ENCODE data around the gene CXCL1.

The CXCL1 gene

GRCh38 chr4:73869130-73870055 is at the start of gene CXCL1:
CXCL1 (plus strand) TSS chr4:73869393; CDS start chr4:73869471, 78 bp downstream.
- Histone ChIP-seq H3K27me3 (ENCODE audit: insufficient read depth, insufficient read length) (peaks cover 22% of the 10 kb centered on the region), H3K4me3 (ENCODE audit: insufficient read length, low read depth) (peak within 1 kb of the TSS; percentile 50), H3K9me3 (ENCODE audit: insufficient read depth, low read length) (no peaks in the 10 kb centered on the region), H3K9ac (ENCODE audit: insufficient read length, low read depth) (peak within 1 kb of the TSS; percentile 50), H3K4me1 (ENCODE audit: insufficient read depth, insufficient read length) (no peaks in the 10 kb centered on the region), H3K36me3 (ENCODE audit: insufficient read depth, insufficient read length, low read length) (no peaks in the 10 kb centered on the region)
- no peak for DNase-seq (ENCODE audit: low read depth, low spot score)
- TF ChIP-seq SUZ12 (IDR thresholded peaks at IDR 0.05; ENCODE audit: extremely low read depth, insufficient read depth, insufficient read length) (no peak), YY1 (IDR thresholded peaks at IDR 0.05; ENCODE audit: insufficient read depth, insufficient read length) (no peak), ZNF274 (IDR thresholded peaks at IDR 0.05; ENCODE audit: low read depth, low read length) (no peak)

GRCh38 chr4:73821325-73821724 is 47.9 kb upstream of the CXCL1 start:
- Histone ChIP-seq H3K9me3 (ENCODE audit: insufficient read depth, low read length) (no peaks in the 10 kb centered on the region), H3K9ac (ENCODE audit: insufficient read length, low read depth) (no peak overlapping the region), H3K4me3 (ENCODE audit: insufficient read length, low read depth) (no peak overlapping the region), H3K4me1 (ENCODE audit: insufficient read depth, insufficient read length) (no peaks in the 10 kb centered on the region), H3K36me3 (ENCODE audit: insufficient read depth, insufficient read length, low read length) (no peaks in the 10 kb centered on the region), H3K27me3 (ENCODE audit: insufficient read depth, insufficient read length) (no peaks in the 10 kb centered on the region)
- no peak for DNase-seq (ENCODE audit: low read depth, low spot score)
- TF ChIP-seq ZNF274 (IDR thresholded peaks at IDR 0.05; ENCODE audit: low read depth, low read length) (no peak), SUZ12 (IDR thresholded peaks at IDR 0.05; ENCODE audit: extremely low read depth, insufficient read depth, insufficient read length) (no peak), YY1 (IDR thresholded peaks at IDR 0.05; ENCODE audit: insufficient read depth, insufficient read length) (no peak)

- Histone ChIP-seq H3K4me1 (ENCODE audit: insufficient read depth, insufficient read length) (no peaks in the 10 kb centered on the region), H3K9me3 (ENCODE audit: insufficient read depth, low read length) (0 out of 2 replicates have a peak, but pooled peaks cover 4% of the 10 kb centered on the region), H3K4me3 (ENCODE audit: insufficient read length, low read depth) (no peak overlapping the region), H3K27me3 (ENCODE audit: insufficient read depth, insufficient read length) (no peaks in the 10 kb centered on the region), H3K36me3 (ENCODE audit: insufficient read depth, insufficient read length, low read length) (no peaks in the 10 kb centered on the region), H3K9ac (ENCODE audit: insufficient read length, low read depth) (no peak overlapping the region)
- TF ChIP-seq SUZ12 (IDR thresholded peaks at IDR 0.05; ENCODE audit: extremely low read depth, insufficient read depth, insufficient read length): no peak
- TF ChIP-seq YY1 (IDR thresholded peaks at IDR 0.05; ENCODE audit: insufficient read depth, insufficient read length): no peak
- TF ChIP-seq ZNF274 (IDR thresholded peaks at IDR 0.05; ENCODE audit: low read depth, low read length): no peak
- DNase-seq (ENCODE audit: low read depth, low spot score): no peak
These were observed 46.8 kb upstream of the CXCL1 start for GRCh38 chr4:73822389-73822788.

- Histone ChIP-seq H3K27me3 (ENCODE audit: insufficient read depth, insufficient read length) (no peaks in the 10 kb centered on the region), H3K9me3 (ENCODE audit: insufficient read depth, low read length) (0 out of 2 replicates have a peak, but pooled peaks cover 7% of the 10 kb centered on the region), H3K4me1 (ENCODE audit: insufficient read depth, insufficient read length) (no peaks in the 10 kb centered on the region), H3K9ac (ENCODE audit: insufficient read length, low read depth) (no peak overlapping the region), H3K36me3 (ENCODE audit: insufficient read depth, insufficient read length, low read length) (no peaks in the 10 kb centered on the region), H3K4me3 (ENCODE audit: insufficient read length, low read depth) (no peak overlapping the region)
- no peak for DNase-seq (ENCODE audit: low read depth, low spot score)
- no peak for TF ChIP-seq ZNF274 (IDR thresholded peaks at IDR 0.05; ENCODE audit: low read depth, low read length)
These were observed 46.2 kb upstream of the CXCL1 start for GRCh38 chr4:73822812-73823504.

GRCh38 chr4:73823760-73824159 is 45.4 kb upstream of the CXCL1 start:
- 0 out of 2 replicates have a peak, but pooled peaks cover 7% of the 10 kb centered on the region for H3K9me3 ChIP-seq (ENCODE audit: insufficient read depth, low read length)
- H3K9ac ChIP-seq (ENCODE audit: insufficient read length, low read depth): no peak overlapping the region
- DNase-seq (ENCODE audit: low read depth, low spot score): no peak
- no peak overlapping the region for H3K4me3 ChIP-seq (ENCODE audit: insufficient read length, low read depth)
- no peaks in the 10 kb centered on the region for H3K36me3 ChIP-seq (ENCODE audit: insufficient read depth, insufficient read length, low read length)
- no peaks in the 10 kb centered on the region for H3K4me1 ChIP-seq (ENCODE audit: insufficient read depth, insufficient read length)
- no peak for TF ChIP-seq SUZ12 (IDR thresholded peaks at IDR 0.05; ENCODE audit: extremely low read depth, insufficient read depth, insufficient read length)
- no peak for TF ChIP-seq YY1 (IDR thresholded peaks at IDR 0.05; ENCODE audit: insufficient read depth, insufficient read length)
- no peak for TF ChIP-seq ZNF274 (IDR thresholded peaks at IDR 0.05; ENCODE audit: low read depth, low read length)
- no peaks in the 10 kb centered on the region for H3K27me3 ChIP-seq (ENCODE audit: insufficient read depth, insufficient read length)

- H3K36me3 ChIP-seq (ENCODE audit: insufficient read depth, insufficient read length, low read length): no peaks in the 10 kb centered on the region
- DNase-seq (ENCODE audit: low read depth, low spot score): no peak
- TF ChIP-seq SUZ12 (IDR thresholded peaks at IDR 0.05; ENCODE audit: extremely low read depth, insufficient read depth, insufficient read length): no peak
- no peak for TF ChIP-seq ZNF274 (IDR thresholded peaks at IDR 0.05; ENCODE audit: low read depth, low read length)
- TF ChIP-seq YY1 (IDR thresholded peaks at IDR 0.05; ENCODE audit: insufficient read depth, insufficient read length): no peak
- no peaks in the 10 kb centered on the region for H3K27me3 ChIP-seq (ENCODE audit: insufficient read depth, insufficient read length)
- H3K9me3 ChIP-seq (ENCODE audit: insufficient read depth, low read length): 0 out of 2 replicates have a peak, but pooled peaks cover 7% of the 10 kb centered on the region
- H3K4me3 ChIP-seq (ENCODE audit: insufficient read length, low read depth): no peak overlapping the region
- H3K4me1 ChIP-seq (ENCODE audit: insufficient read depth, insufficient read length): no peaks in the 10 kb centered on the region
- no peak overlapping the region for H3K9ac ChIP-seq (ENCODE audit: insufficient read length, low read depth)
These were observed 40.2 kb upstream of the CXCL1 start for GRCh38 chr4:73828956-73829355.

- H3K36me3 ChIP-seq (ENCODE audit: insufficient read depth, insufficient read length, low read length): no peaks in the 10 kb centered on the region
- H3K27me3 ChIP-seq (ENCODE audit: insufficient read depth, insufficient read length): peaks cover 1% of the 10 kb centered on the region
- no peak for DNase-seq (ENCODE audit: low read depth, low spot score)
- no peak overlapping the region for H3K4me3 ChIP-seq (ENCODE audit: insufficient read length, low read depth)
- H3K9me3 ChIP-seq (ENCODE audit: insufficient read depth, low read length): 0 out of 2 replicates have a peak, but pooled peaks cover 7% of the 10 kb centered on the region
- H3K4me1 ChIP-seq (ENCODE audit: insufficient read depth, insufficient read length): no peaks in the 10 kb centered on the region
- TF ChIP-seq ZNF274 (IDR thresholded peaks at IDR 0.05; ENCODE audit: low read depth, low read length) (no peak), SUZ12 (IDR thresholded peaks at IDR 0.05; ENCODE audit: extremely low read depth, insufficient read depth, insufficient read length) (no peak), YY1 (IDR thresholded peaks at IDR 0.05; ENCODE audit: insufficient read depth, insufficient read length) (no peak)
- no peak overlapping the region for H3K9ac ChIP-seq (ENCODE audit: insufficient read length, low read depth)
These were observed 37.6 kb upstream of the CXCL1 start for GRCh38 chr4:73831569-73831968.
